ENCODE results near the gene FN1.

Gene FN1

GRCh38 chr2:215380699-215381098 is 55.2 kb downstream of the FN1 start:
- no peak overlapping the region for H3K9ac ChIP-seq (ENCODE audit: low read length)
- no peaks in the 10 kb centered on the region for H3F3A ChIP-seq (ENCODE audit: insufficient read depth, low read length)
- no peak overlapping the region for H3K27ac ChIP-seq (ENCODE audit: low read length)
- no peak for TF ChIP-seq EZH2phosphoT487 (IDR thresholded peaks at IDR 0.05; ENCODE audit: low read length)
- TF ChIP-seq CTCF (IDR thresholded peaks at IDR 0.05; ENCODE audit: low read length) = no peak
- TF ChIP-seq EZH2 (optimal IDR thresholded peaks at IDR 0.05; ENCODE audit: low read depth, low read length) = no peak
- H3K27me3 ChIP-seq (replicated peaks; ENCODE audit: insufficient read depth, low read length) = no peaks in the 10 kb centered on the region
- no peaks in the 10 kb centered on the region for H4K20me1 ChIP-seq (ENCODE audit: insufficient read depth, low read length)
- no peak overlapping the region for H3K4me3 ChIP-seq (ENCODE audit: low read length)
- no peak for DNase-seq
- H2AFZ ChIP-seq (ENCODE audit: low read length) = no peak overlapping the region
- no peaks in the 10 kb centered on the region for H3K36me3 ChIP-seq (replicated peaks; ENCODE audit: insufficient read depth, low read length)
- H3K4me1 ChIP-seq (ENCODE audit: low read length) = no peaks in the 10 kb centered on the region
- H3K4me2 ChIP-seq (ENCODE audit: low read depth, low read length) = no peak overlapping the region
- H3K9me3 ChIP-seq (replicated peaks; ENCODE audit: insufficient read depth, low read length) = no peaks in the 10 kb centered on the region
- no peaks in the 10 kb centered on the region for H3K79me2 ChIP-seq (ENCODE audit: low read length)
- no peaks in the 10 kb centered on the region for H3K9me2 ChIP-seq (replicated peaks; ENCODE audit: insufficient read depth, low read length)

- no peaks in the 10 kb centered on the region for H3K79me2 ChIP-seq (ENCODE audit: low read length)
- no peaks in the 10 kb centered on the region for H3K9me2 ChIP-seq (replicated peaks; ENCODE audit: insufficient read depth, low read length)
- no peaks in the 10 kb centered on the region for H3F3A ChIP-seq (ENCODE audit: insufficient read depth, low read length)
- H2AFZ ChIP-seq (ENCODE audit: low read length) = no peak overlapping the region
- no peak overlapping the region for H3K4me3 ChIP-seq (ENCODE audit: low read length)
- H3K9ac ChIP-seq (ENCODE audit: low read length) = no peak overlapping the region
- no peaks in the 10 kb centered on the region for H3K9me3 ChIP-seq (replicated peaks; ENCODE audit: insufficient read depth, low read length)
- no peaks in the 10 kb centered on the region for H3K4me1 ChIP-seq (ENCODE audit: low read length)
- no peak overlapping the region for H3K27ac ChIP-seq (ENCODE audit: low read length)
- H3K27me3 ChIP-seq (replicated peaks; ENCODE audit: insufficient read depth, low read length) = no peaks in the 10 kb centered on the region
- H3K36me3 ChIP-seq (replicated peaks; ENCODE audit: insufficient read depth, low read length) = no peaks in the 10 kb centered on the region
- no peak for DNase-seq
- TF ChIP-seq EZH2 (optimal IDR thresholded peaks at IDR 0.05; ENCODE audit: low read depth, low read length) (no peak), EZH2phosphoT487 (IDR thresholded peaks at IDR 0.05; ENCODE audit: low read length) (no peak), CTCF (IDR thresholded peaks at IDR 0.05; ENCODE audit: low read length) (no peak)
- no peak overlapping the region for H3K4me2 ChIP-seq (ENCODE audit: low read depth, low read length)
- no peaks in the 10 kb centered on the region for H4K20me1 ChIP-seq (ENCODE audit: insufficient read depth, low read length)
These were observed 55.9 kb downstream of the FN1 start for GRCh38 chr2:215379948-215380347.

GRCh38 chr2:215379039-215379438 is 56.8 kb downstream of the FN1 start:
- no peak for DNase-seq

More at GRCh38 chr2:215379039-215379438, 56.8 kb downstream of the FN1 start:
- H3K9ac ChIP-seq (ENCODE audit: low read length) = no peak overlapping the region
- H3K79me2 ChIP-seq (ENCODE audit: low read length) = no peaks in the 10 kb centered on the region
- no peak overlapping the region for H3K27ac ChIP-seq (ENCODE audit: low read length)
- no peaks in the 10 kb centered on the region for H4K20me1 ChIP-seq (ENCODE audit: insufficient read depth, low read length)
- H3K27me3 ChIP-seq (replicated peaks; ENCODE audit: insufficient read depth, low read length) = no peaks in the 10 kb centered on the region
- no peaks in the 10 kb centered on the region for H3K36me3 ChIP-seq (replicated peaks; ENCODE audit: insufficient read depth, low read length)
- H2AFZ ChIP-seq (ENCODE audit: low read length) = no peak overlapping the region
- no peak overlapping the region for H3K4me2 ChIP-seq (ENCODE audit: low read depth, low read length)
- H3K4me3 ChIP-seq (ENCODE audit: low read length) = no peak overlapping the region
- TF ChIP-seq CTCF (IDR thresholded peaks at IDR 0.05; ENCODE audit: low read length) (no peak), EZH2phosphoT487 (IDR thresholded peaks at IDR 0.05; ENCODE audit: low read length) (no peak), EZH2 (optimal IDR thresholded peaks at IDR 0.05; ENCODE audit: low read depth, low read length) (no peak)
- no peaks in the 10 kb centered on the region for H3K4me1 ChIP-seq (ENCODE audit: low read length)
- H3K9me3 ChIP-seq (replicated peaks; ENCODE audit: insufficient read depth, low read length) = no peaks in the 10 kb centered on the region
- no peaks in the 10 kb centered on the region for H3K9me2 ChIP-seq (replicated peaks; ENCODE audit: insufficient read depth, low read length)
- H3F3A ChIP-seq (ENCODE audit: insufficient read depth, low read length) = no peaks in the 10 kb centered on the region
